SJCRH30 (cell line): Measurements from ENCODE around the gene TAF3. TPM values are rescaled to one million over a fixed set of nuclear protein-coding genes. Genes with fewer than 3 reads are reported as not detected.

Experiments used
- DNase-seq, 2 experiments: peaks; one replicate each; pipeline ENCODE4 v3.0.0-alpha.2; 2015 to 2020
- H3K27ac ChIP-seq: fragments of 250-450 bp; sonication (Bioruptor Pico); 2 replicates; pipeline ENCODE4 v1.5.1; 2020; ENCODE audit warnings: mild to moderate bottlenecking, moderate library complexity
- H3K27me3 ChIP-seq: fragments of 250-450 bp; sonication (Bioruptor Pico); 2 replicates; pipeline ENCODE4 v1.5.1; 2020; ENCODE audit warnings: mild to moderate bottlenecking, moderate library complexity
- H3K36me3 ChIP-seq: fragments of 250-450 bp; sonication (Bioruptor Pico); 2 replicates; pipeline ENCODE4 v1.5.1; 2020; ENCODE audit warnings: mild to moderate bottlenecking, moderate library complexity
- H3K4me1 ChIP-seq: fragments of 250-450 bp; sonication (Bioruptor Pico); 2 replicates; pipeline ENCODE4 v1.5.1; 2020; ENCODE audit warnings: mild to moderate bottlenecking, moderate library complexity
- H3K4me3 ChIP-seq: fragments of 250-450 bp; sonication (Bioruptor Pico); 2 replicates; pipeline ENCODE4 v1.5.1; 2020; ENCODE audit warnings: mild to moderate bottlenecking, moderate library complexity
- H3K9me3 ChIP-seq: fragments of 250-450 bp; sonication (Bioruptor Pico); replicated peaks from 2 replicates; pipeline ENCODE4 v1.5.1; 2020; ENCODE audit warnings: mild to moderate bottlenecking, moderate library complexity
- total RNA-seq: library from RNA; depleted of rRNA; stranded (reverse); fragments of >200 nt; shearing (Covaris generic); gene quantifications from 2 replicates; pipeline ENCODE4 v1.2.3, GENCODE V29; 2014

The TAF3 gene
- total RNA-seq, 1 experiment from 2014 or later = 3.6 TPM

GRCh38 chr10:8057636-8058273 is 239.4 kb downstream of the TAF3 start:
- Histone ChIP-seq H3K4me3 (no peak overlapping the region), H3K4me1 (no peaks in the 10 kb centered on the region), H3K27ac (no peak overlapping the region), H3K27me3 (no peaks in the 10 kb centered on the region), H3K9me3 (no peaks in the 10 kb centered on the region), H3K36me3 (no peaks in the 10 kb centered on the region)
- DNase-seq = no peak

DNA sequence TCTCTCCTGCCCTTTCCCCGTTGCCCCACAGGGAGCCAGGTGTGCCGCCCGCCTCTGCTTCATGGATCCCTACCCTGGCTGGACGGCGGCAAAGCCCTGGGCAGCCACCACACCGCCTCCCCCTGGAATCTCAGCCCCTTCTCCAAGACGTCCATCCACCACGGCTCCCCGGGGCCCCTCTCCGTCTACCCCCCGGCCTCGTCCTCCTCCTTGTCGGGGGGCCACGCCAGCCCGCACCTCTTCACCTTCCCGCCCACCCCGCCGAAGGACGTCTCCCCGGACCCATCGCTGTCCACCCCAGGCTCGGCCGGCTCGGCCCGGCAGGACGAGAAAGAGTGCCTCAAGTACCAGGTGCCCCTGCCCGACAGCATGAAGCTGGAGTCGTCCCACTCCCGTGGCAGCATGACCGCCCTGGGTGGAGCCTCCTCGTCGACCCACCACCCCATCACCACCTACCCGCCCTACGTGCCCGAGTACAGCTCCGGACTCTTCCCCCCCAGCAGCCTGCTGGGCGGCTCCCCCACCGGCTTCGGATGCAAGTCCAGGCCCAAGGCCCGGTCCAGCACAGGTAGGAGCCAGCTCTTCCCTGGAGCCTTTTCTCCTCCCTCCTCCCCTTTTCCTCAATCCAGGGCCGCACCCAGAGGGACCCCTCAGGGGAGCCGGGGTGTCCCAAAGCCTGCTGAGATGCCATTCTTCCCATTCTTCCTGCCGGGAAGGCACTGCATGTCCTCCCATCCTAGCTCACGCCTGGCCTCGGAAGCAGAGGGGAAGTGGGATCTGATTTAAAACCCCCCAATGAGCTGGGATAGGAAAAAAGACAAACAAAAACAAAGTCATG is 240.2 kb downstream of the TAF3 start:
- Histone ChIP-seq H3K27ac (no peak overlapping the region), H3K27me3 (no peaks in the 10 kb centered on the region), H3K9me3 (no peaks in the 10 kb centered on the region), H3K4me3 (no peak overlapping the region), H3K4me1 (no peaks in the 10 kb centered on the region), H3K36me3 (no peaks in the 10 kb centered on the region)
- no peak for DNase-seq

- no peaks in the 10 kb centered on the region for H3K4me1 ChIP-seq
- DNase-seq = no peak
- no peaks in the 10 kb centered on the region for H3K27me3 ChIP-seq
- H3K27ac ChIP-seq = no peak overlapping the region
- H3K9me3 ChIP-seq = no peaks in the 10 kb centered on the region
- no peaks in the 10 kb centered on the region for H3K36me3 ChIP-seq
- no peak overlapping the region for H3K4me3 ChIP-seq
Observed at GRCh38 chr10:8059191-8059936, 241.1 kb downstream of the TAF3 start.

DNA sequence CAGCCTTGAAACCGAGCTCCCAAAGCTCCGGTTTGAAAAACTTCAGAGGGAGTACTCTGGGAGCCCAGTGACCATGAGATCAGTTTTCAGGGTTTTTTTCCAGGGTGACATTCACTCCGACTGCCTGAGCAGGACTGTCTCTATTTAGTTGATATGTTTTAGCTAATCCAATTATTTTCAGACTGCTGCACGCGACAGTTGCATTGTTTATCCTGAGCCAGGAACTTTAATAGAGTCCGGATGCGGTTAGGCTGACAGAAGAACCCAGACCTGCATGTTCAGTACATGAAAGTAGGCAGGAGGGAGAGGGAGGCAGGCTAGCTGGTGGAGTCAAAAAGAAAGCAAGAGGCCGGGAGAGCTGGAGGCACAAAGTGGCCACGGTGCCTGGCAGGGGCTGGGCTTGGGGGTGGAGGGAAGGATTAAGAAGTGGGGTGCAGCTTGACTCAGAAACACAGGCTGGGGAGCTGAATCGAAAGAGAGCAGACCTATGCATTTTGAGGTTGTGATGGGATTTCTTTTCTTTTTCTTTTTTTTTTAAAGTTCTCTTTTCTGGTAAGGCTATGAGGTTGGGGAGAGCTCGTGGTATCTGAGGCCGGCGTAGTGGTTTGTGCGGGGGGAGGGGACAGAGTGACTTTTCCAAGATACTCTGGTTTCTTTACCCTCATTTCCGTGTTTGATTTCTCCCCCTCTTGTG is 241.9 kb downstream of the TAF3 start:
- Histone ChIP-seq H3K9me3 (no peaks in the 10 kb centered on the region), H3K27me3 (no peaks in the 10 kb centered on the region), H3K36me3 (no peaks in the 10 kb centered on the region), H3K27ac (no peak overlapping the region), H3K4me1 (no peaks in the 10 kb centered on the region), H3K4me3 (no peak overlapping the region)
- no peak for DNase-seq

GRCh38 chr10:8060704-8061121 is 242.4 kb downstream of the TAF3 start:
- Histone ChIP-seq H3K27ac (no peak overlapping the region), H3K27me3 (no peaks in the 10 kb centered on the region), H3K36me3 (no peaks in the 10 kb centered on the region), H3K9me3 (no peaks in the 10 kb centered on the region), H3K4me3 (no peak overlapping the region), H3K4me1 (no peaks in the 10 kb centered on the region)
- DNase-seq = no peak

DNA sequence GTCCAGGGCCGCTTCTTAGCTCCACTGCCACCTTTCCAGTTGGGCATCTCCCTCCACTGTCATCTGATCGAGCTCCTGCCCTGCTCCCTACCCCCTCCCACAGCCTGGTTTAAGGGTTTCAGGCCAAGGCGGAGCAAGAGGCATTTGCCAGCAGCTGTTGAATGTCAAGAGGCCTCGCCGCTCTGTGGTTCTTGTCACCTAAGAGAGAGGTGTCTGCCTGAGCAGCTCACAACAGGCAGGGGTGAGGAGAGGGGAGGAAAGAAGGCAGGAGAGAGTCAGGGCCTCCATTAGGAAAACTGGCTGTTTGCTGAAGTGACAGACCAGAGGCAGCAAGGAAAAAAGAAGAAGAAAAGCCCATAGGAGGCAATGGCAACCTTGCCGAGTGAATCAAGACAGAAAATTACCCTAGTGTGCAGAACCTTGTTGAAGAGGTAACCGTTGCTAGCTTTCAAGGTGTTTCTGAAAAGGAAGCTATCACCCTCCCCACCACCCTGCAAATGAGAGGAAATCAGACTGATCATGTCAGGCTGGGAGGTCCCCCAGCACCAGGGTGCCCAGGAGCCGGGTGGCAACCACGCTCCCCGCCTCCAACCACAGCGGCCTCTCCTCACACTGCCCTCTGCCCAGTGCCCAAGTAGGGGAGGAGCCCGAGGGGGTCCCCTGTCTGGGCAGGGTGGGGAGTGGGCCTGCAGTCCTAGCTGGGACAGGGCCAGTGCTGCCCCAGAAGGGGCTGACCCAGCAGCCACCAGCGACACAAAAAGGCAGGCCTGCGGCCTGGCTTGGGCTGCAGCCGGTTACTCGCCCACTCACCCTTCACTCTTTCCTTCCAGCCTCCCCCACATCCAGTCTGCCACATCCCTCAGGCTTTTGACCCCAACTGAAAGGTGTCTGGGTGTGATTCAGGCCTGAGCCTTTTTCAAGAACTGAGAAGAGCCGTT is 243.2 kb downstream of the TAF3 start:
- no peak for DNase-seq
- Histone ChIP-seq H3K9me3 (no peaks in the 10 kb centered on the region), H3K4me3 (no peak overlapping the region), H3K27ac (no peak overlapping the region), H3K4me1 (no peaks in the 10 kb centered on the region), H3K27me3 (no peaks in the 10 kb centered on the region), H3K36me3 (no peaks in the 10 kb centered on the region)

DNA sequence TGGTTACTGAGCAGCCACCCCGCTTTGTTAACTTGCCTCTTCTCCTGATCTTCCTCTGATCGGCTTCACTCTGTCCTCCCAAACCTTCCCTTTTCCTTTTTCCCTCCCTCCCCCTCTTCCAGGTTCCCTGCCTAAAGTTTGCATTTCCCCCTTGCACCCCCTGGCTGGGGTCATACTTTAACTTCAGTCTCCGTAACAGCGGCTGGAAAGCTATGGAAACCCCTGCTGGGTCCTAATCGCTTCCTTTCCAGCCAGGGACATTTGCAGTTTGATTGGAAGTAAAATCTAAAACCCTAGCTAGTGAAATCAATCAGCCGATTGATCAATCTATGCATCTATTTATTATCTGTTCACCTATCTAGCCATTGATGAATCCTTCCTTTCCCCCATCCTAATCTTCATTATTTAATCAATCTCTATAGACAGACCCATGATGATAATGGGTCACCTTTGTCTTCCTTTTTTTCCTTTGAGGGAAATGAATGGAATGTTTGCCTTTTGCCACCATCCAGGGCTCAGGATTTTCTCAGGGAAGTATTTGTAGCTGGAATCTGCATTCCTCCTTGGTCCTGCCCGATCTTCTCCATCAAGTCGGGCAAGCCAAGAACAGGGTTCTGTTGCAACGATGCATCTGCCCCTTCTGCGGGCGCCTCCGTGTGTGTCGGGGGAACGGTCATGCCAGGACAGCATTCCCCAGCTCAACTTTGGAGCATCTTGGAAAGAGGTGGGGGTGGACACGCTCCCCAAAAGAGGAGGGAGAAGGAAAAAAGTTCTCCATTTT is 245.0 kb downstream of the TAF3 start:
- Histone ChIP-seq H3K27me3 (no peaks in the 10 kb centered on the region), H3K27ac (no peak overlapping the region), H3K36me3 (no peaks in the 10 kb centered on the region), H3K4me1 (no peaks in the 10 kb centered on the region), H3K9me3 (no peaks in the 10 kb centered on the region), H3K4me3 (no peak overlapping the region)
- DNase-seq = no peak

- DNase-seq = no peak
- Histone ChIP-seq H3K36me3 (no peaks in the 10 kb centered on the region), H3K9me3 (no peaks in the 10 kb centered on the region), H3K4me1 (no peaks in the 10 kb centered on the region), H3K4me3 (no peak overlapping the region), H3K27me3 (no peaks in the 10 kb centered on the region), H3K27ac (no peak overlapping the region)
Observed at GRCh38 chr10:8063935-8064334, 245.6 kb downstream of the TAF3 start.

DNA sequence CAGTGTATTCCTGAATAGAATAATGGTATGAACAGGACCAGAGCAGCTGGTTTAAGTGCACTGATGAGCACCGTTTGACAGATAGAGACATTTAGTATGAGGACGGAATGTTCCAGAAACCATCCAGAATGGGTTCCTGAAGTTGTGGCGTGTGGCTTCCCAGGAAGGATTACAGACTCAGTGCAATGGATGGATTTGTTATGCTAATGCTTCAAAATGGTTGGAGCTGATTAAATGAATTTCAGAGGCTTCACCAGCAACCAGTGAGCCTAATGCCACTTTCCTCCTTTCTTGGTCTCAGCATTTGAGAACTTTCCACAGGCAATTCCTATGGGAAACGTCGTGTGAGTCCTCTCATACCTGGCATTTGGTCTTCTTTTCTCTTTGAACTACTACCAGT is 246.1 kb downstream of the TAF3 start:
- H3K27ac ChIP-seq = no peak overlapping the region
- H3K27me3 ChIP-seq = no peaks in the 10 kb centered on the region
- no peak for DNase-seq
- H3K36me3 ChIP-seq = no peaks in the 10 kb centered on the region
- H3K9me3 ChIP-seq = no peaks in the 10 kb centered on the region
- H3K4me1 ChIP-seq = no peaks in the 10 kb centered on the region
- H3K4me3 ChIP-seq = no peak overlapping the region

GRCh38 chr10:8065651-8066050 is 247.3 kb downstream of the TAF3 start:
- Histone ChIP-seq H3K4me3 (no peak overlapping the region), H3K9me3 (no peaks in the 10 kb centered on the region), H3K4me1 (no peaks in the 10 kb centered on the region), H3K27me3 (no peaks in the 10 kb centered on the region), H3K36me3 (no peaks in the 10 kb centered on the region), H3K27ac (no peak overlapping the region)
- DNase-seq = no peak

DNA sequence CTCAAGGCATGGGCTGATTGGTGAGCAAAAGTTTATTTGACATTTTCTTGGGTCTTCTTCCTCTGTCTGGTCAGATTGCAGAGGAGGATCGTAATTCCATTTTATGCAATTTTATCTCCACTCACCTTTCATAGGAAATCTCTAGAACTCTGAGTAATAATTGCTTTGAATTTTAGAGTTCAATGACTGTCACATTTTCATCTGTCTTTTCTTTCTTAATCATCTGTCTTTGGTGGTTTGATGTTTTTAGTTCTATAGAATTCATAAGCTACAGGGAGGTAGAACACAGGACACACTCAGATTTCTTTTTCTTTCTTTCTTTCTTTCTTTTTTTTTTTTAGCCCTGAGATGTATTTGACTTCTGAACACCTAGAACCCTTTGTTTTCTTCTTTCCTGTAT is 247.8 kb downstream of the TAF3 start:
- Histone ChIP-seq H3K36me3 (no peaks in the 10 kb centered on the region), H3K9me3 (no peaks in the 10 kb centered on the region), H3K27ac (no peak overlapping the region), H3K4me3 (no peak overlapping the region), H3K27me3 (no peaks in the 10 kb centered on the region), H3K4me1 (no peaks in the 10 kb centered on the region)
- DNase-seq = no peak
